ENCODE results near the gene RNF212B.
"Not testable (repeated sequence)": the region's sequence is repeated elsewhere in the genome, so short reads cannot be mapped to it uniquely, and the experiment has no call there.

RNF212B gene

GRCh38 chr14:23237772-23238594, at the start of gene RNF212B:
Gene RNF212B, plus strand, starts transcription at chr14:23237936. Its CDS starts 2,410 bp downstream, at chr14:23240346.
- peaks cover 21% of the 10 kb centered on the region for H3K4me1 ChIP-seq (ENCODE audit: low read depth, poor library complexity, severe bottlenecking)
- no peaks in the 10 kb centered on the region for H4K20me1 ChIP-seq (ENCODE audit: insufficient read depth)
- H3K4me3 ChIP-seq (IDR thresholded peaks at IDR 0.05; ENCODE audit: insufficient read depth, low read depth, low read length): no peak within 1 kb of the TSS
- TF ChIP-seq CTCF (conservative IDR thresholded peaks at IDR 0.05; ENCODE audit: low read depth, low read length): no peak
- peak within 1 kb of the TSS; percentile 21; the same call in 1 of the 2 replicates for H3K4me2 ChIP-seq
- H3K9ac ChIP-seq: no peak within 1 kb of the TSS
- no peaks in the 10 kb centered on the region for H3K36me3 ChIP-seq (ENCODE audit: insufficient read depth)
- H3K27ac ChIP-seq: no peak within 1 kb of the TSS
- no peaks in the 10 kb centered on the region for H3K27me3 ChIP-seq (ENCODE audit: insufficient read depth, low read depth)
- peak within 1 kb of the TSS; percentile 26; the same call in 1 of the 2 replicates for H2AFZ ChIP-seq (ENCODE audit: low read depth)
- no peaks in the 10 kb centered on the region for H3K79me2 ChIP-seq (ENCODE audit: insufficient read depth, low read depth)

DNA sequence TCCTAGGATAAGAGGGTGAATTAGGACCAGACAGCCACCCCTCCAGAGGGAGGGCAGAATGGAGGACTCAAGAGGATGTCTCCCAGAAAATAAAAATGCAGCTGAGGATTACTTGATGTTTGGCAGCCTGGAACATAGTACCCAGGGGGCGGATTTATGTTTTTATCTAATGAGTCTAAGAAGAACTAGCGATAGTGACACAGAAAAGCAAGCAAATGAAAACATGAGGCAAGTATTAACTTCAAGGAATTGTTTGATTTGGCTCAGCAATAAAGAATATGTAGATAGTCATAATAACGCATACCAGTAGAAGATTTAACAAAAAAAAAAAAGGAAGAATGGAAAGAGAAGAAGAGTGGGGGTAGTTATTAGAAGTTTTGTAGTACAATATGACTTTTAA, 44.3 kb upstream of the RNF212B start:
- Histone ChIP-seq H3K79me2 (ENCODE audit: insufficient read depth, low read depth) (no peaks in the 10 kb centered on the region), H4K20me1 (ENCODE audit: insufficient read depth) (no peaks in the 10 kb centered on the region), H2AFZ (ENCODE audit: low read depth) (no peak overlapping the region), H3K27ac (no peak overlapping the region), H3K36me3 (ENCODE audit: insufficient read depth) (no peaks in the 10 kb centered on the region), H3K4me1 (ENCODE audit: low read depth, poor library complexity, severe bottlenecking) (no peaks in the 10 kb centered on the region), H3K9ac (no peak overlapping the region), H3K4me3 (IDR thresholded peaks at IDR 0.05; ENCODE audit: insufficient read depth, low read depth, low read length) (no peak overlapping the region), H3K4me2 (no peak overlapping the region), H3K27me3 (ENCODE audit: insufficient read depth, low read depth) (no peaks in the 10 kb centered on the region)
- no peak for TF ChIP-seq CTCF (conservative IDR thresholded peaks at IDR 0.05; ENCODE audit: low read depth, low read length)

DNA sequence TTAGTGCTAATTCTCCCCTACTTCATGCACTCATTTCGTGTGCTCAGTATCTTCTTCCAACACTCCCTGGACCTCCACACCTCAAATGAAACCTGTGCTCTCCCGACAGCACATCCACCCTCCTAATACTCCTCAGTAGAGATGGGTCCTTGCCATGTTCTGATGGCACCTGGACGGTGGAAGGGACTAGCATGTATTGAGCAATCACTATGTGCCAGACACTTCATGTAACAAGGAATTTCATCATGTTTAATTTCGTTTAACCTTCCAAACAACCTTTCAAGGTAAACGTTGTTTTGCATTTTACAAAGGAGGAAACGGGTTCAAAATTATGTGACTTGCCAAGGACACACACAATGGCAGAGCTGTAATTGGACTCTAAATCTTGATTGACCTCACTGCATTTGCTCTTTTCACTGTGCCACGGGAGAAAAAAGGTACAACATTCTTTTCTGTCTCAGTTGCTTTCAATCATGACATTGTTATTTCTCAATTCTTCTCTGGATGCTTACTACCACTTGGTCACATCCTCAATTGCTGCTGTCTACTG, 42.1 kb upstream of the RNF212B start:
- Histone ChIP-seq H3K79me2 (ENCODE audit: insufficient read depth, low read depth) (no peaks in the 10 kb centered on the region), H3K4me3 (IDR thresholded peaks at IDR 0.05; ENCODE audit: insufficient read depth, low read depth, low read length) (no peak overlapping the region), H2AFZ (ENCODE audit: low read depth) (no peak overlapping the region), H3K4me2 (no peak overlapping the region), H3K9ac (no peak overlapping the region), H3K27ac (no peak overlapping the region), H3K36me3 (ENCODE audit: insufficient read depth) (no peaks in the 10 kb centered on the region), H3K27me3 (ENCODE audit: insufficient read depth, low read depth) (no peaks in the 10 kb centered on the region), H3K4me1 (ENCODE audit: low read depth, poor library complexity, severe bottlenecking) (no peaks in the 10 kb centered on the region), H4K20me1 (ENCODE audit: insufficient read depth) (no peaks in the 10 kb centered on the region)
- no peak for TF ChIP-seq CTCF (conservative IDR thresholded peaks at IDR 0.05; ENCODE audit: low read depth, low read length)

GRCh38 chr14:23196487-23196886, 41.2 kb upstream of the RNF212B start:
- not testable (repeated sequence) for H3K79me2 ChIP-seq (ENCODE audit: insufficient read depth, low read depth); H2AFZ ChIP-seq (ENCODE audit: low read depth); H3K36me3 ChIP-seq (ENCODE audit: insufficient read depth); H3K4me3 ChIP-seq (IDR thresholded peaks at IDR 0.05; ENCODE audit: insufficient read depth, low read depth, low read length); H3K27me3 ChIP-seq (ENCODE audit: insufficient read depth, low read depth); H3K4me2 ChIP-seq; H3K4me1 ChIP-seq (ENCODE audit: low read depth, poor library complexity, severe bottlenecking); H3K27ac ChIP-seq; H3K9ac ChIP-seq; H4K20me1 ChIP-seq (ENCODE audit: insufficient read depth)

DNA sequence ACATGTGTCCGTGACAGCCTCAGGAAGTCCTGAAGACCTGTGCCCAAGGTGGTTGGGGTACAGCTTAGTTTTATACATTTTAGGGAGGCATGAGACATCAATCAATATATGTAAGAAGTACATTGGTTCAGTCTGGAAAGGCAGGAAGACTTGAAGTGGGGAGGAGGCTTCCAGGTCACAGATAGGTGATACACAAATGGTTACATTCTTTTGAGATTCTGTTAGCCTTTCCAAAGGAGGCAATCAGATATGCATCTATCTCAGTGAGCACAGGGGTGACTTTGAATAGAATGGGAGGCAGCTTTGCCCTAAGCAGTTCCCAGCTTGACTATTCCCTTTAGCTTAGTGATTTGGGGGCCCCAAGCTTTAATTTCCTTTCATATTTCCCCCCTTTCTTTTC, 38.6 kb upstream of the RNF212B start:
- not testable (repeated sequence) for H3K27ac ChIP-seq; H4K20me1 ChIP-seq (ENCODE audit: insufficient read depth)

More for the DNA sequence above, 38.6 kb upstream of the RNF212B start:
- H3K27me3 ChIP-seq (ENCODE audit: insufficient read depth, low read depth); H3K9ac ChIP-seq; H2AFZ ChIP-seq (ENCODE audit: low read depth); H3K79me2 ChIP-seq (ENCODE audit: insufficient read depth, low read depth); H3K4me1 ChIP-seq (ENCODE audit: low read depth, poor library complexity, severe bottlenecking); H3K36me3 ChIP-seq (ENCODE audit: insufficient read depth); H3K4me3 ChIP-seq (IDR thresholded peaks at IDR 0.05; ENCODE audit: insufficient read depth, low read depth, low read length); H3K4me2 ChIP-seq: not testable (repeated sequence)
